Thyroid gland (tissue), 4 donors: ENCODE data around the gene ST8SIA1. TPM values are rescaled to one million over a fixed set of nuclear protein-coding genes. Genes with fewer than 3 reads are reported as not detected.

Experiments
- DNase-seq, 2 donors: peaks; one replicate each; pipeline ENCODE4 v3.0.0-alpha.2; 2019
- H3K27ac ChIP-seq, 3 donors: fragments of 200-600 bp; sonication (generic); 1 replicate in 2 of 3; 2 replicates in 1 of 3; pipeline ENCODE4 v1.5.1; 2016 to 2019; ENCODE audit warnings: mild to moderate bottlenecking in 1 of 3, moderate library complexity in 1 of 3
- H3K27me3 ChIP-seq: fragments of 200-600 bp; sonication (generic); one replicate; pipeline ENCODE4 v1.5.1; 2019
- H3K36me3 ChIP-seq, 2 donors: fragments of 200-600 bp; sonication (generic); one replicate each; pipeline ENCODE4 v1.5.1; 2016 to 2019
- H3K4me1 ChIP-seq, 2 donors: fragments of 200-600 bp; sonication (generic); one replicate each; pipeline ENCODE4 v1.5.1; 2017 to 2019
- H3K4me3 ChIP-seq, 3 donors: fragments of 200-600 bp; sonication (generic); replicated peaks in 1 of 3; 1 replicate in 2 of 3; 2 replicates in 1 of 3; pipeline ENCODE4 v1.5.1; 2016; ENCODE audit warnings: mild to moderate bottlenecking in 1 of 3
- H3K9me3 ChIP-seq: fragments of 200-600 bp; sonication (generic); one replicate; pipeline ENCODE4 v1.5.1; 2017
- CTCF ChIP-seq, 6 experiments: fragments of 200-600 bp in 3 of 6; fragments of 450-650 bp in 3 of 6; sonication (generic) in 3 of 6; IDR thresholded peaks; one replicate each; pipeline ENCODE4 v1.5.1; 2016 to 2019; ENCODE audit warnings: antibody characterized with exemption in 6 of 6, mild to moderate bottlenecking in 2 of 6, inconsistent platforms in 1 of 6, moderate library complexity in 1 of 6
- POLR2A ChIP-seq, 2 donors: fragments of 450-650 bp; IDR thresholded peaks; one replicate each; pipeline ENCODE4 v1.6.1; 2017; ENCODE audit warnings: antibody characterized with exemption in 2 of 2, mild to moderate bottlenecking in 2 of 2, moderate library complexity in 1 of 2
- WGBS, 2 donors: methylation state at CpG; one replicate each; pipeline ENCODE4 v1.1.5; 2017; 5-methylcytosine and 5-hydroxymethylcytosine counted together
- intact Hi-C: fragments of 100-400 bp; cut with DNase I; formaldehyde crosslinking; loops from one replicate; pipeline ENCODE4 v1.15.1; 2023
- total RNA-seq, 4 donors: library from RNA; depleted of rRNA; stranded (reverse); fragments of >200 nt; gene quantifications; one replicate each; pipeline ENCODE4 v1.2.3, GENCODE V29; 2016

Gene ST8SIA1
- total RNA-seq, 4 donors from 2014 or later = 2.5 to 5.2 (median 4.9) TPM

- Histone ChIP-seq H3K9me3 (no peaks in the 10 kb centered on the region), H3K27ac (no peak overlapping the region), H3K4me3 (no peak overlapping the region), H3K4me1 (no peaks in the 10 kb centered on the region), H3K36me3 (no peaks in the 10 kb centered on the region), H3K27me3 (no peaks in the 10 kb centered on the region)
- TF ChIP-seq POLR2A (IDR thresholded peaks at IDR 0.05) (no peak), CTCF (IDR thresholded peaks at IDR 0.05) (no peak)
- intact Hi-C loops = no loop called here
- 95% methylated on average over 2 of the region's 2 CpGs for WGBS, 2 donors
- no peak for DNase-seq
Measured at GRCh38 chr12:22231078-22231477, 103.4 kb downstream of the ST8SIA1 start.

GRCh38 chr12:22230280-22230794 lies 104.2 kb downstream of the ST8SIA1 start:
- H3K27ac ChIP-seq = no peak overlapping the region
- H3K9me3 ChIP-seq = no peaks in the 10 kb centered on the region
- intact Hi-C loops = no loop called here
- H3K4me3 ChIP-seq = no peak overlapping the region
- TF ChIP-seq POLR2A (IDR thresholded peaks at IDR 0.05) (no peak), CTCF (IDR thresholded peaks at IDR 0.05) (no peak)
- H3K36me3 ChIP-seq = no peaks in the 10 kb centered on the region
- no peaks in the 10 kb centered on the region for H3K4me1 ChIP-seq
- H3K27me3 ChIP-seq = no peaks in the 10 kb centered on the region
- DNase-seq = no peak
- WGBS, 2 donors = 84 to 86% methylated on average over 2 of the region's 2 CpGs

- no peaks in the 10 kb centered on the region for H3K4me1 ChIP-seq
- DNase-seq = no peak
- TF ChIP-seq POLR2A (IDR thresholded peaks at IDR 0.05) (no peak), CTCF (IDR thresholded peaks at IDR 0.05) (no peak)
- no peaks in the 10 kb centered on the region for H3K27me3 ChIP-seq
- no peak overlapping the region for H3K4me3 ChIP-seq
- H3K36me3 ChIP-seq = no peaks in the 10 kb centered on the region
- H3K27ac ChIP-seq = no peak overlapping the region
- H3K9me3 ChIP-seq = no peaks in the 10 kb centered on the region
- intact Hi-C loops = no loop called here
- 76% methylated on average over 2 of the region's 2 CpGs for WGBS, 2 donors
Measured at GRCh38 chr12:22229652-22230279, 104.7 kb downstream of the ST8SIA1 start.

- Histone ChIP-seq H3K4me1 (no peaks in the 10 kb centered on the region), H3K27ac (no peak overlapping the region), H3K36me3 (no peaks in the 10 kb centered on the region), H3K4me3 (no peak overlapping the region), H3K9me3 (no peaks in the 10 kb centered on the region), H3K27me3 (no peaks in the 10 kb centered on the region)
- DNase-seq = no peak
- no peak for TF ChIP-seq CTCF (IDR thresholded peaks at IDR 0.05)
- TF ChIP-seq POLR2A (IDR thresholded peaks at IDR 0.05) = no peak
- 84 to 85% methylated on average over 2 of the region's 2 CpGs for WGBS, 2 donors
- intact Hi-C loops = no loop called here
Measured at GRCh38 chr12:22228022-22228875, 106.3 kb downstream of the ST8SIA1 start.

GRCh38 chr12:22223356-22223755 lies 111.2 kb downstream of the ST8SIA1 start:
- TF ChIP-seq POLR2A (IDR thresholded peaks at IDR 0.05) = no peak
- TF ChIP-seq CTCF (IDR thresholded peaks at IDR 0.05) = no peak
- Histone ChIP-seq H3K27ac (no peak overlapping the region), H3K4me3 (no peak overlapping the region), H3K36me3 (no peaks in the 10 kb centered on the region), H3K9me3 (no peaks in the 10 kb centered on the region), H3K27me3 (no peaks in the 10 kb centered on the region), H3K4me1 (no peaks in the 10 kb centered on the region)
- WGBS, 2 donors = 78 to 79% methylated on average over 4 of the region's 4 CpGs
- intact Hi-C loops = no loop called here
- no peak for DNase-seq
